A549 (cell line): Measurements from ENCODE around the gene ADARB2. TPM values are rescaled to one million over a fixed set of nuclear protein-coding genes. Genes with fewer than 3 reads are reported as not detected.

Experiments
- ATAC-seq, 2 experiments: fragments of 200-7000 bp in 1 of 2; fragments of >200 bp in 1 of 2; cut with Nextera tagmentation in 1 of 2; cut with Tn5 transposase in 1 of 2; 3 replicates each; pipeline versions ENCODE4 v1.8.0 to v1.9.1; 2018 to 2020; ENCODE audit warnings: mild to moderate bottlenecking in 1 of 2, moderate library complexity in 1 of 2
- CTCF ChIA-PET: fragments of 300-600 bp; sonication (Branson Sonifier 250); formaldehyde crosslinking; extraction: SDS; loops from one replicate; lab custom pipeline; 2021; ENCODE audit warnings: antibody characterized with exemption, inconsistent platforms; lab: Yijun Ruan, JAX
- POLR2A ChIA-PET: fragments of 350-600 bp; formaldehyde crosslinking; extraction: SDS; loops from one replicate; lab custom pipeline; 2021; ENCODE audit warnings: antibody characterized with exemption, inconsistent platforms; lab: Yijun Ruan, JAX
- DNase-seq, 2 experiments: peaks; one replicate each; pipeline versions ENCODE4 v3.0.0 to v3.0.0-alpha.2; 2011 to 2016; ENCODE audit warnings: low read depth in 1 of 2, low spot score in 1 of 2
- FAIRE-seq: peaks from 2 replicates; lab custom pipeline; 2011; peaks lifted over from hg19 to GRCh38; lab: Jason Lieb, UNC
- H3K27ac ChIP-seq, 2 experiments: fragments of >200 bp; sonication (Bioruptor Twin); formaldehyde crosslinking; 3 replicates each; pipeline ENCODE4 v1.5.1; 2016 to 2017
- H3K4me1 ChIP-seq: fragments of >200 bp; sonication (Bioruptor Twin); formaldehyde crosslinking; 3 replicates; pipeline ENCODE4 v1.6.1; 2016
- H3K4me2 ChIP-seq: fragments of >200 bp; sonication (Bioruptor Twin); formaldehyde crosslinking; 3 replicates; pipeline ENCODE4 v1.6.1; 2016
- H3K4me3 ChIP-seq: fragments of >200 bp; sonication (Bioruptor Twin); formaldehyde crosslinking; 3 replicates; pipeline ENCODE4 v1.5.1; 2016
- H3K9me3 ChIP-seq: fragments of >200 bp; sonication (Bioruptor Twin); formaldehyde crosslinking; 3 replicates; pipeline ENCODE4 v1.6.1; 2016
- ATOH8 ChIP-seq: fragments of 250-450 bp; sonication (Bioruptor Pico); IDR thresholded peaks from 2 replicates; pipeline ENCODE4 v1.5.0; 2020; ENCODE audit warnings: low read depth, mild to moderate bottlenecking, moderate library complexity
- CHD2 ChIP-seq: fragments of 150-350 bp; IDR thresholded peaks from 2 replicates; pipeline ENCODE4 v1.6.1; 2014; ENCODE audit warnings: low read length; ENCODE audit not compliant: partially characterized antibody
- EHF ChIP-seq: fragments of 250-450 bp; sonication (Bioruptor Pico); IDR thresholded peaks from 2 replicates; pipeline ENCODE4 v1.5.0; 2020; ENCODE audit warnings: mild to moderate bottlenecking
- EHMT2 ChIP-seq: fragments of 200-600 bp; sonication (generic); IDR thresholded peaks from 2 replicates; pipeline ENCODE4 v1.6.1; 2016; ENCODE audit warnings: antibody characterized with exemption, low read depth, mild to moderate bottlenecking, moderate library complexity
- ESRRA ChIP-seq: fragments of 150-350 bp; IDR thresholded peaks from 2 replicates; pipeline ENCODE4 v1.6.1; 2014; ENCODE audit warnings: mild to moderate bottlenecking, low read length, borderline replicate concordance
- HMGXB4 ChIP-seq: fragments of 250-450 bp; sonication (Bioruptor Pico); IDR thresholded peaks from 2 replicates; pipeline ENCODE4 v1.5.0; 2021; ENCODE audit warnings: mild to moderate bottlenecking, moderate library complexity, borderline replicate concordance
- HOXB13 ChIP-seq: fragments of 250-450 bp; sonication (Bioruptor Pico); IDR thresholded peaks from 2 replicates; pipeline ENCODE4 v1.5.0; 2020; ENCODE audit warnings: low read depth, mild to moderate bottlenecking, moderate library complexity
- HOXB5 ChIP-seq: fragments of 250-450 bp; sonication (Bioruptor Pico); IDR thresholded peaks from 2 replicates; pipeline ENCODE4 v1.5.0; 2020; ENCODE audit warnings: mild to moderate bottlenecking, moderate library complexity
- JUN ChIP-seq, 2 experiments: fragments of >200 bp; sonication (Bioruptor Twin); formaldehyde crosslinking; IDR thresholded peaks; 2 replicates in 1 of 2; 3 replicates in 1 of 2; pipeline ENCODE4 v1.6.1; 2016 to 2017
- JUNB ChIP-seq: fragments of >200 bp; sonication (Bioruptor Twin); formaldehyde crosslinking; IDR thresholded peaks from 2 replicates; pipeline ENCODE4 v1.6.1; 2016
- KDM1A ChIP-seq: fragments of 200-600 bp; sonication (generic); IDR thresholded peaks from 2 replicates; pipeline ENCODE4 v1.6.1; 2016; ENCODE audit warnings: low read depth, mild to moderate bottlenecking
- KDM5A ChIP-seq: fragments of 200-600 bp; sonication (generic); IDR thresholded peaks from 2 replicates; pipeline ENCODE4 v1.6.1; 2016; ENCODE audit warnings: antibody characterized with exemption, mild to moderate bottlenecking
- MAFK ChIP-seq: fragments of 450-650 bp; IDR thresholded peaks from 2 replicates; pipeline ENCODE4 v1.6.1; 2014; ENCODE audit not compliant: partially characterized antibody
- MAX ChIP-seq: IDR thresholded peaks from 2 replicates; pipeline ENCODE4 v1.6.1; 2012
- MAZ ChIP-seq: fragments of 150-350 bp; IDR thresholded peaks from 2 replicates; pipeline ENCODE4 v1.6.1; 2014; ENCODE audit warnings: antibody characterized with exemption, low read depth, low read length, borderline replicate concordance
- MYC ChIP-seq: IDR thresholded peaks from 2 replicates; pipeline ENCODE4 v1.6.1; 2012; ENCODE audit warnings: mild to moderate bottlenecking, inconsistent platforms, low read length, improper control_type of control experiment, borderline replicate concordance
- NFE2L2 ChIP-seq: fragments of 150-350 bp; conservative IDR thresholded peaks from 2 replicates; pipeline ENCODE4 v1.6.1; 2014; ENCODE audit warnings: low read length
- PBX3 ChIP-seq: IDR thresholded peaks from 2 replicates; pipeline ENCODE4 v1.6.1; 2012
- PHF8 ChIP-seq: fragments of 200-600 bp; sonication (generic); IDR thresholded peaks from 2 replicates; pipeline ENCODE4 v1.6.1; 2016; ENCODE audit warnings: low read depth, mild to moderate bottlenecking, antibody characterized with exemption, moderate library complexity, borderline replicate concordance
- RAD21 ChIP-seq, 2 experiments: fragments of >200 bp in 1 of 2; sonication (Bioruptor Twin) in 1 of 2; formaldehyde crosslinking in 1 of 2; IDR thresholded peaks in 1 of 2; conservative IDR thresholded peaks in 1 of 2; 2 replicates in 1 of 2; 3 replicates in 1 of 2; pipeline ENCODE4 v1.6.1; 2012 to 2018; ENCODE audit warnings: inconsistent platforms in 1 of 2
- RARB ChIP-seq: fragments of 250-450 bp; sonication (Bioruptor Pico); IDR thresholded peaks from 2 replicates; pipeline ENCODE4 v1.8.0; 2021; ENCODE audit warnings: mild to moderate bottlenecking, moderate library complexity
- RCOR1 ChIP-seq: fragments of 150-350 bp; IDR thresholded peaks from 2 replicates; pipeline ENCODE4 v1.6.1; 2014; ENCODE audit warnings: antibody characterized with exemption, low read length, low read depth
- REST ChIP-seq: fragments of 200-600 bp; sonication (generic); IDR thresholded peaks from 2 replicates; pipeline ENCODE4 v1.6.1; 2016; ENCODE audit warnings: antibody characterized with exemption, mild to moderate bottlenecking, moderate library complexity
- RFX5 ChIP-seq: fragments of 450-650 bp; IDR thresholded peaks from 2 replicates; pipeline ENCODE4 v1.7.1; 2014; ENCODE audit warnings: antibody characterized with exemption, mild to moderate bottlenecking, moderate library complexity
- TP53 ChIP-seq: fragments of 250-450 bp; sonication (Bioruptor Pico); IDR thresholded peaks from 2 replicates; pipeline ENCODE4 v1.5.0; 2021; ENCODE audit warnings: mild to moderate bottlenecking, moderate library complexity
- ZC3H11A ChIP-seq: fragments of 450-650 bp; IDR thresholded peaks from 2 replicates; pipeline ENCODE4 v1.6.1; 2014; ENCODE audit warnings: antibody characterized with exemption, mild to moderate bottlenecking
- WGBS: methylation state at CpG from one replicate; pipeline ENCODE4 v1.1.6; 2017; ENCODE audit errors: missing lambda C conversion rate; 5-methylcytosine and 5-hydroxymethylcytosine counted together
- polyA plus RNA-seq, 4 experiments: library from polyadenylated mRNA; depleted of rRNA in 3 of 4; stranded (reverse); fragments of >200 nt; fragmentation: RNase III in 1 of 4; extraction: RNeasy Plus Mini Kit Qiagen cat#74134 plus additional on column Dnase treatment in 1 of 4; gene quantifications; 2 replicates in 3 of 4; 3 replicates in 1 of 4; pipeline ENCODE4 v1.2.3, GENCODE V29; 2011 to 2017

The ADARB2 gene
- polyA plus RNA-seq, 2 of the 4 experiments (the other 2 are of a cell fraction): not detected

GRCh38 chr10:1375346-1376170, 361.8 kb downstream of the ADARB2 start:
- ATAC-seq (no peak), DNase-seq (no peak), FAIRE-seq (no peak)
- TF ChIP-seq RFX5 (no peak), CHD2 (no peak), HOXB5 (no peak), RCOR1 (no peak), KDM1A (no peak), HOXB13 (CRISPR knock-in tag) (no peak), RARB (CRISPR knock-in tag) (no peak), MYC (no peak), NFE2L2 (no peak), ATOH8 (CRISPR knock-in tag) (no peak), KDM5A (no peak)
- WGBS: 35% methylated on average over 24 of the region's 27 CpGs
- no peaks in the 10 kb centered on the region for H3K4me1 ChIP-seq
- H3K27ac ChIP-seq: no peak overlapping the region
- no peak overlapping the region for H3K4me3 ChIP-seq
- no peaks in the 10 kb centered on the region for H3K9me3 ChIP-seq
- POLR2A ChIA-PET: no interaction called here
- CTCF ChIA-PET: no interaction called here
- H3K4me2 ChIP-seq: no peak overlapping the region

- CTCF ChIA-PET: no interaction called here
- FAIRE-seq: no peak
- Histone ChIP-seq H3K4me2 (no peak overlapping the region), H3K4me3 (no peak overlapping the region), H3K4me1 (no peaks in the 10 kb centered on the region), H3K27ac (no peak overlapping the region), H3K9me3 (no peaks in the 10 kb centered on the region)
- POLR2A ChIA-PET: no interaction called here
- peak in 1 of 2 experiments; percentile 22; a peak in 1 of 6 replicates for ATAC-seq
- WGBS: 46% methylated on average over 15 of the region's 37 CpGs
- TF ChIP-seq ZC3H11A: no peak
- no peak for TF ChIP-seq EHF (CRISPR knock-in tag)
- TF ChIP-seq TP53 (CRISPR knock-in tag): no peak
- no peak for TF ChIP-seq ESRRA
- TF ChIP-seq PHF8: no peak
- TF ChIP-seq KDM5A: no peak
- TF ChIP-seq MAX: no peak
- no peak for TF ChIP-seq MAZ
- no peak for TF ChIP-seq PBX3
- no peak for TF ChIP-seq RCOR1
- TF ChIP-seq RAD21 (conservative IDR thresholded peaks at IDR 0.05 in 1 of 2, IDR thresholded peaks at IDR 0.05 in 1 of 2): no peak
- no peak for TF ChIP-seq JUN (IDR thresholded peaks at IDR 0.05)
- TF ChIP-seq EHMT2: no peak
- no peak for TF ChIP-seq JUNB
- TF ChIP-seq CHD2: no peak
- TF ChIP-seq HMGXB4 (CRISPR knock-in tag): no peak
- no peak for TF ChIP-seq RARB (CRISPR knock-in tag)
- no peak for TF ChIP-seq MAFK
- TF ChIP-seq MYC: no peak
- TF ChIP-seq REST: no peak
- DNase-seq: no peak
Observed at GRCh38 chr10:1374511-1375345, 362.6 kb downstream of the ADARB2 start.
